HepG2 (cell line): ENCODE results near the gene ZNRD2. TPM values are rescaled to one million over a fixed set of nuclear protein-coding genes. Genes with fewer than 3 reads are reported as not detected.

Source experiments
- ATAC-seq: fragments of 200-7000 bp; cut with Tn5 transposase; 3 replicates; pipeline ENCODE4 v1.9.1; 2020; ENCODE audit warnings: mild to moderate bottlenecking, moderate library complexity
- BruUV-seq: library from RNA; stranded (reverse); fragments of 400-500 nt; replicated peaks from 2 replicates; lab custom pipeline; 2021; lab: Mats Ljungman, UMichigan
- CTCF ChIA-PET: fragments of 300-600 bp; formaldehyde crosslinking; extraction: SDS; loops from one replicate; lab custom pipeline; 2021; ENCODE audit warnings: low total read pairs, inconsistent platforms, low intra/inter-chr PET ratio; lab: Yijun Ruan, JAX
- POLR2A ChIA-PET: fragments of 350-600 bp; sonication (Branson Sonifier 250); formaldehyde crosslinking; loops from one replicate; lab custom pipeline; 2020; ENCODE audit warnings: antibody characterized with exemption, inconsistent platforms; lab: Yijun Ruan, JAX
- DNase-seq: peaks from one replicate; pipeline ENCODE4 v3.0.0-alpha.2; 2015; ENCODE audit warnings: low spot score
- FAIRE-seq: peaks from 3 replicates; lab custom pipeline; 2011; peaks lifted over from hg19 to GRCh38; lab: Jason Lieb, UNC
- H2AFZ ChIP-seq: one replicate; pipeline ENCODE4 v1.6.1; 2011; ENCODE audit warnings: low read length, inconsistent platforms
- H3K27ac ChIP-seq: fragments of 300-600 bp; 3 replicates; pipeline ENCODE4 v1.8.0; 2011; ENCODE audit warnings: mixed run types, mild to moderate bottlenecking, mixed read lengths, low read length, inconsistent platforms; ENCODE audit not compliant: insufficient read depth; ENCODE audit errors: extremely low read length
- H3K27me3 ChIP-seq, 2 experiments: fragments of 200-600 bp in 1 of 2; 2 replicates in 1 of 2; 3 replicates in 1 of 2; pipeline versions ENCODE4 v1.6.0 to v1.8.0; 2011; ENCODE audit warnings: low read length in 2 of 2, mild to moderate bottlenecking in 2 of 2, moderate library complexity in 2 of 2, inconsistent platforms in 1 of 2; ENCODE audit not compliant: insufficient read depth in 2 of 2, control insufficient read depth in 1 of 2
- H3K36me3 ChIP-seq, 2 experiments: fragments of 200-600 bp in 1 of 2; replicated peaks in 1 of 2; 2 replicates in 1 of 2; 3 replicates in 1 of 2; pipeline versions ENCODE4 v1.5.1 to v1.8.0; 2011; ENCODE audit warnings: low read length in 2 of 2, inconsistent platforms in 1 of 2; ENCODE audit not compliant: insufficient read depth in 2 of 2, control insufficient read depth in 1 of 2
- H3K4me1 ChIP-seq: 2 replicates; pipeline ENCODE4 v1.5.1; 2012; ENCODE audit warnings: low read length, inconsistent platforms; ENCODE audit not compliant: insufficient read depth
- H3K4me2 ChIP-seq: 2 replicates; pipeline ENCODE4 v1.6.0; 2011; ENCODE audit warnings: low read depth, low read length, inconsistent platforms
- H3K4me3 ChIP-seq, 3 experiments: fragments of 200-600 bp in 1 of 3; sonication (generic), shearing (Covaris generic) in 1 of 3; replicated peaks in 1 of 3; 2 replicates each; pipeline ENCODE4 v1.5.1; 2011 to 2016; ENCODE audit warnings: low read length in 3 of 3, inconsistent platforms in 2 of 3, low read depth in 2 of 3, mild to moderate bottlenecking in 2 of 3, control low read depth in 1 of 3, mixed read lengths in 1 of 3; ENCODE audit not compliant: insufficient read depth in 1 of 3
- H3K79me2 ChIP-seq: one replicate; pipeline ENCODE4 v1.6.1; 2011; ENCODE audit warnings: low read length, inconsistent platforms; ENCODE audit not compliant: insufficient read depth
- H3K9ac ChIP-seq: 2 replicates; pipeline ENCODE4 v1.6.0; 2011; ENCODE audit warnings: mild to moderate bottlenecking, low read depth, low read length, inconsistent platforms; ENCODE audit not compliant: insufficient read depth
- H3K9me3 ChIP-seq: 2 replicates; pipeline ENCODE4 v1.5.1; 2012; ENCODE audit warnings: mild to moderate bottlenecking, low read length
- H4K20me1 ChIP-seq: 2 replicates; pipeline ENCODE4 v1.6.0; 2011; ENCODE audit warnings: inconsistent platforms, mild to moderate bottlenecking, low read length, moderate library complexity; ENCODE audit not compliant: insufficient read depth
- AGO2 ChIP-seq: fragments of 200-400 bp; formaldehyde crosslinking; optimal IDR thresholded peaks from 2 replicates; pipeline ENCODE3; 2017; ENCODE audit warnings: mild to moderate bottlenecking, low read depth, low read length, moderate library complexity
- NCOA1 ChIP-seq: sonication (generic); formaldehyde crosslinking; IDR thresholded peaks from 2 replicates; pipeline ENCODE4 v1.9.0; 2021; ENCODE audit warnings: missing genetic modification reagents
- PHB2 ChIP-seq: fragments of 450-650 bp; IDR thresholded peaks from 2 replicates; pipeline ENCODE4 v1.6.1; 2018; ENCODE audit not compliant: partially characterized antibody
- POLR2A ChIP-seq, 2 experiments: IDR thresholded peaks; 2 replicates each; pipeline ENCODE4 v1.6.1; 2011; ENCODE audit warnings: low read depth in 2 of 2, low read length in 2 of 2, mild to moderate bottlenecking in 1 of 2, moderate library complexity in 1 of 2; ENCODE audit not compliant: insufficient read depth in 1 of 2
- RBM22 ChIP-seq: fragments of 200-400 bp; formaldehyde crosslinking; optimal IDR thresholded peaks from 2 replicates; pipeline ENCODE3; 2017; ENCODE audit warnings: mild to moderate bottlenecking, low read length, moderate library complexity
- ZNF891 ChIP-seq: sonication (generic); formaldehyde crosslinking; IDR thresholded peaks from 2 replicates; pipeline ENCODE4 v1.5.0; 2020; ENCODE audit warnings: mild to moderate bottlenecking, missing genetic modification reagents
- WGBS: methylation state at CpG from one replicate; pipeline ENCODE4 v1.1.6; 2017; ENCODE audit warnings: low lambda C conversion rate; 5-methylcytosine and 5-hydroxymethylcytosine counted together
- in situ Hi-C: cut with HindIII; loops from 2 replicates; pipeline ENCODE4 v1.10.0; 2017; ENCODE audit warnings: low pct_unique_long_range_greater_than_20kb; ENCODE audit not compliant: extremely low pct_ligation_motif_present
- intact Hi-C: fragments of 100-400 bp; cut with micrococcal nuclease; formaldehyde crosslinking; loops from one replicate; pipeline ENCODE4 v1.10.0; 2022; ENCODE audit not compliant: unreplicated experiment
- polyA plus RNA-seq, 8 experiments: library from polyadenylated mRNA; depleted of rRNA in 3 of 8; stranded (reverse) in 7 of 8; unstranded in 1 of 8; fragments of >200 nt; fragmentation: Illumina TruSeq in 4 of 8; extraction: Trizol in 4 of 8; gene quantifications; 2 replicates each; pipeline versions ENCODE4 v1.2.1 to v1.2.3, GENCODE V29; 2011 to 2016; ENCODE audit warnings: low read depth in 4 of 8, missing spikeins in 1 of 8, mixed read lengths in 1 of 8; ENCODE audit not compliant: insufficient read depth in 1 of 8
- total RNA-seq, 5 experiments: library from RNA; depleted of rRNA; stranded (reverse); fragments of >200 nt; fragmentation: Illumina TruSeq; extraction: Trizol; gene quantifications; 2 replicates each; pipeline ENCODE4 v1.2.3, GENCODE V29; 2016; ENCODE audit warnings: low read depth in 1 of 5

The ZNRD2 gene
- total and polyA plus RNA-seq, 2 of the 13 experiments (the other 11 are each of a cell fraction or from before 2014, with no cell fraction given) = 29.2 to 34.0 TPM

- intact Hi-C loops (no loop called here), in situ Hi-C loops (no loop called here)
- POLR2A ChIA-PET = interaction anchor here (0.5 to 1.7 kb wide), 3 partner anchors 12 to 64 kb away, joined by 3 to 5 read pairs (median 4); partner anchors contain the start of gene SCYL1
Measured at GRCh38 chr11:65536412-65537295, 33.6 kb upstream of the ZNRD2 start.

GRCh38 chr11:65537296-65537597, 33.0 kb upstream of the ZNRD2 start:
- intact Hi-C loops (no loop called here), in situ Hi-C loops (no loop called here)
- no peaks in the 10 kb centered on the region for H3K9me3 ChIP-seq
- no peak overlapping the region for H2AFZ ChIP-seq
- no peak for TF ChIP-seq ZNF891 (CRISPR knock-in tag)
- no peak for TF ChIP-seq NCOA1 (CRISPR knock-in tag)
- peak; percentile 52 for TF ChIP-seq RBM22
- TF ChIP-seq POLR2A (IDR thresholded peaks at IDR 0.05; ENCODE audit: insufficient read depth in 1 of 2, low read depth in 2 of 2, low read length in 2 of 2) = peak in 1 of 2 experiments; percentile 39; a peak in 2 of 4 replicates
- POLR2A ChIA-PET = interaction anchor here (0.5 to 1.7 kb wide), 4 partner anchors 8 to 63 kb away, joined by 3 to 7 read pairs (median 4); partner anchors contain the start of gene SCYL1
- no peaks in the 10 kb centered on the region for H3K4me1 ChIP-seq
- CTCF ChIA-PET = no interaction called here
- DNase-seq (no peak), ATAC-seq (no peak), FAIRE-seq (no peak)
- no peak overlapping the region for H3K27ac ChIP-seq
- no TSS peak for BruUV-seq
- H3K27me3 ChIP-seq = no peaks in the 10 kb centered on the region
- H3K4me2 ChIP-seq = no peak overlapping the region
- no peaks in the 10 kb centered on the region for H4K20me1 ChIP-seq
- H3K9ac ChIP-seq = no peak overlapping the region
- H3K4me3 ChIP-seq = no peak overlapping the region
- no peaks in the 10 kb centered on the region for H3K79me2 ChIP-seq
- peaks cover 20 to 43% of the 10 kb centered on the region in 2 experiments; a peak in 4 of 5 replicates for H3K36me3 ChIP-seq
- WGBS = no CpG with 5 or more reads among the region's 2 CpGs

More at GRCh38 chr11:65536412-65537295, 33.6 kb upstream of the ZNRD2 start:
- no peak for DNase-seq
- ATAC-seq = peak; percentile 1; the same call in 1 of the 3 replicates
- Histone ChIP-seq H3K9ac (no peak overlapping the region), H3K4me2 (no peak overlapping the region), H3K4me1 (no peaks in the 10 kb centered on the region), H3K36me3 (peaks cover 22 to 46% of the 10 kb centered on the region in 2 experiments), H3K9me3 (no peaks in the 10 kb centered on the region), H3K4me3 (no peak overlapping the region), H4K20me1 (no peaks in the 10 kb centered on the region), H2AFZ (no peak overlapping the region), H3K79me2 (no peaks in the 10 kb centered on the region), H3K27me3 (no peaks in the 10 kb centered on the region), H3K27ac (no peak overlapping the region)
- no TSS peak for BruUV-seq
- CTCF ChIA-PET = no interaction called here
- FAIRE-seq = no peak
- 95% methylated on average over 7 of the region's 12 CpGs for WGBS
- TF ChIP-seq AGO2 (peak; percentile 65), PHB2 (no peak)
